ENCODE results near the gene AGAP1. TPM values are rescaled to one million over a fixed set of nuclear protein-coding genes. Genes with fewer than 3 reads are reported as not detected.

AGAP1 gene
- total RNA-seq, 1 donor from 2014 or later, result 33.4 TPM

DNA sequence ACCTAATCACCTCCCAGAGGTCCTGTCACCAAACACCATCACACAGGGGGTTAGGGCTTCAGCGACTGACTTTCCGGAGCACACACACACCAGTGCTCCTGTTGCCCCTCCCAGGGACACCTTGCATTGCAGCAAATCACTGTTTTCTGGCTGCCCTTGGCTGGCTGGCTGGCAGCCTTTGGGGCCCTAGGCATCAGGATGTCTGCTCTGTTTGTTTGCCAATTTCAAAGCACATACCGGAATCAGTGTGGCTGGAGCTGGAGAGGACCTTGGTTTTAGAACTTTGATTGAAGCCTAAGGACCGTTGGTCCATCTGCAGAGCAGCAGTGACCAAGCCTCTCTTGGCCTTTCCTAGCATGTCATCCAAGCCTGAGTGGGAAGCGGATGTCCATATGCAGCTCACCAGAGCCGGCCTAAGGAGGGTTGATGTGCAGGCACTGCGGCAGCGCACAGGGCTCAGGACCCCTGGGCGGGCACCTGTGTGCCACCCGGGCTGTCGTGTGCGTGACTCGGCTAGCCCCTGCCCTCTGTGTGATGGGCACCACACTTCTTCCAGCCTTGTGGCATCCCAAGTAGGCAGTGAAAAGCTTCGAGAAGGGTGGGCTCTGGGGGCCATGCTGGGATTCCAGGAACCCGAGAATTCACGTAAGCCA lies 612.2 kb downstream of the AGAP1 start:
- ATAC-seq, result no peak

DNA sequence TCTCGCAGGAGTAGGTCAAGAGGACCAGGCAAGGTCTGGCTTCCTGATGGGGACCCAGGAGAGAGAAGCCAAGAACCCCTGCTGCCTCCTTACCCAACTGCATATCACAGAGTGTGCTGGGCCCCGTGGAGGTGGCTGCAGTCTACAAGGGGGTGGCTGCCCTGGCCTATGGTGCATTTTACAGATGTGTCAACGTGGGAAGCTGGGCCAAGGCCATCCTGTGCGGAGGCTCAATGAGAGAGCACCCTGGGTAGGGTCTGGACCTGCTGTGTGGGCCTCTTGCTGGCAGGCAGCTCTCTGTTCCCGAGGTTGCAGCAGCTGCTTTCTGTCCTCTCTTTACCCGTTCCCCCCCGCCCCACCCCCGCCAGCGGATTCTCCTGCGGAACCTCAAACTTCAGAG lies 612.9 kb downstream of the AGAP1 start:
- DNase-seq (no peak), ATAC-seq (no peak)
- Histone ChIP-seq H3K27ac (no peak overlapping the region), H3K4me1 (peaks cover 4% of the 10 kb centered on the region), H3K9me3 (no peaks in the 10 kb centered on the region), H3K27me3 (no peaks in the 10 kb centered on the region), H3K4me3 (no peak overlapping the region), H3K36me3 (no peaks in the 10 kb centered on the region)
- intact Hi-C loops (cut with DNase I), result no loop called here
- TF ChIP-seq, protein P1, sequence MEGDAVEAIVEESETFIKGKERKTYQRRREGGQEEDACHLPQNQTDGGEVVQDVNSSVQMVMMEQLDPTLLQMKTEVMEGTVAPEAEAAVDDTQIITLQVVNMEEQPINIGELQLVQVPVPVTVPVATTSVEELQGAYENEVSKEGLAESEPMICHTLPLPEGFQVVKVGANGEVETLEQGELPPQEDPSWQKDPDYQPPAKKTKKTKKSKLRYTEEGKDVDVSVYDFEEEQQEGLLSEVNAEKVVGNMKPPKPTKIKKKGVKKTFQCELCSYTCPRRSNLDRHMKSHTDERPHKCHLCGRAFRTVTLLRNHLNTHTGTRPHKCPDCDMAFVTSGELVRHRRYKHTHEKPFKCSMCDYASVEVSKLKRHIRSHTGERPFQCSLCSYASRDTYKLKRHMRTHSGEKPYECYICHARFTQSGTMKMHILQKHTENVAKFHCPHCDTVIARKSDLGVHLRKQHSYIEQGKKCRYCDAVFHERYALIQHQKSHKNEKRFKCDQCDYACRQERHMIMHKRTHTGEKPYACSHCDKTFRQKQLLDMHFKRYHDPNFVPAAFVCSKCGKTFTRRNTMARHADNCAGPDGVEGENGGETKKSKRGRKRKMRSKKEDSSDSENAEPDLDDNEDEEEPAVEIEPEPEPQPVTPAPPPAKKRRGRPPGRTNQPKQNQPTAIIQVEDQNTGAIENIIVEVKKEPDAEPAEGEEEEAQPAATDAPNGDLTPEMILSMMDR (IDR thresholded peaks at IDR 0.05), result no peak

More for the DNA sequence above, 612.2 kb downstream of the AGAP1 start:
- no peak for DNase-seq
- H3K4me3 ChIP-seq, result no peak overlapping the region
- H3K9me3 ChIP-seq, result no peaks in the 10 kb centered on the region
- no peak overlapping the region for H3K27ac ChIP-seq
- no peaks in the 10 kb centered on the region for H3K36me3 ChIP-seq
- H3K27me3 ChIP-seq, result no peaks in the 10 kb centered on the region
- TF ChIP-seq, protein P1 (IDR thresholded peaks at IDR 0.05), result no peak
- H3K4me1 ChIP-seq, result peaks cover 4% of the 10 kb centered on the region
- intact Hi-C loops (cut with DNase I), result no loop called here

DNA sequence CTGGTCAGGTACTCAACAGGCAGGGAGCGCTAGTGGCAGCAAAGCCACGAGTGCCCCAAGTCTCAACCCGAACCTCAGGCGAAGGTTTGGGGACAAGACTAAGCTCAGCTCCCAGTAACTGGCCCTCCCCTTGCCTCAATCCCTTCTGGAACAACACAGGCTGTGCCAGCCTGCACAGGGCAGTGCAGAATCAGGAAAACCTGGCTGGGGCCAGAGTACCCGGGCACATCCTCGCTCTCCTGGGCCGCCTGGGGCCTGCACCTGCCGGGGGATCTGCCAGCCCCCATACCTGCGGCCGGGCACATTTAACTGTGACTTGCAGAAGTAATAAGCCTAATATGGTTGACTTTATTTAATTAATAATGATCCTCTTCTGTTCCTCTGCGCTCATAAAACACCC lies 613.7 kb downstream of the AGAP1 start:
- TF ChIP-seq, protein P1 (IDR thresholded peaks at IDR 0.05), result no peak
- Histone ChIP-seq H3K4me1 (peaks cover 4% of the 10 kb centered on the region), H3K4me3 (no peak overlapping the region), H3K27me3 (no peaks in the 10 kb centered on the region), H3K9me3 (no peaks in the 10 kb centered on the region), H3K27ac (no peak overlapping the region), H3K36me3 (no peaks in the 10 kb centered on the region)
- intact Hi-C loops (cut with DNase I), result no loop called here
- no peak for DNase-seq
- no peak for ATAC-seq

DNA sequence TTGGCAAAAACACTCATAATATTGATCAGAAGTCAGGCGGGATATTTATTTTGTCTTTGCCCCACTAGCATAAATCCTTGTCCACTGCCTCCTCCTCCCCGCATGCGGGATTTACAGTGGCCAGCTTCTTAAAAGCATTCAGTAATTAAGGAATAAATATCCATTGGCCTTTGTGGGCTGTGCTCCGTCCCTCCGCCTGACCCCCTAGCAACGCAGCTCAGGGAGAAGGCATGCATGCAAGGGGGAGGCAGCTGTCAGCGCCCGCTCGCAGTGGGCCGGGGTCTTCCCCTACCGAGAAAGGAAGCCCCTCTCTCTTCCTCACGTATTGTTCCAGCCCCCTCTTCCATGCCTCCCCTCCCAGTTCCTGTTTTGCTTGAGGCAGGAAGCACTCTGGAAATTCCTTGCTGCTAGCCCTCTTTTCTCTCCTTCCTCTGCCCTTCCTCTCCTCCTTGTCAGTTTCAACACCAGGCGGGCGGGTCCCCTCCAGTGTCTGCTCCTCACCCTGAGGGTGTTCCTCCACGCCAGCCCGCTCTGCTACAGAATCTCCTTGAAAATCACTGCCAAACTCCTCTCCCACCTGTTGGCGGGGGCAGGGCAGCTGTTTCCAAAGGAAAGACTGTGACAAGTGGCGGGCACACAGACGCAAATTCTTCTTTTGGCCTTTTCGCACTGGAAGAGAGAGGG lies 614.2 kb downstream of the AGAP1 start:
- no peak for DNase-seq
- no peaks in the 10 kb centered on the region for H3K36me3 ChIP-seq

DNA sequence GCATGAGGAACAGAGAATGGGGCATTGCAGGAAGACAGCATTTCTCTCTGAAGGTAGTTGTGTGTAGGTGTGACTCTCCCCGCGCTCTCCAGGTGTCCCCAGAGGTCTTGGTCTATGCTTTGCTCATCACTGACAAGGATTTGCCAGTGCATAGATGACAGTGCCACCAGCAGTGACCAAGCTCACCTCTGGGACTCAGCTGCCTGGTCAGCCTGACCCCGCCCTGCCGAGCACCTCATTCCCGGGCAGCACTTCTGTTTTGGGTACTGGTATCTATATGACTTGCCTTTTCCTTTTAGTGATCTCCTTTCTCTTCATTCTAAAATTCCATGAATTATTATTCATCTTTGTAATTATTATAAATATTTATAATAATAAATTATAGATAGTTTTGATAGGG lies 615.2 kb downstream of the AGAP1 start:
- DNase-seq, result no peak
- Histone ChIP-seq H3K4me3 (no peak overlapping the region), H3K4me1 (peaks cover 4% of the 10 kb centered on the region), H3K9me3 (no peaks in the 10 kb centered on the region), H3K36me3 (no peaks in the 10 kb centered on the region), H3K27ac (no peak overlapping the region), H3K27me3 (no peaks in the 10 kb centered on the region)
- TF ChIP-seq, protein P1 (IDR thresholded peaks at IDR 0.05), result no peak
- intact Hi-C loops (cut with DNase I), result no loop called here
- ATAC-seq, result no peak

More for the DNA sequence above, 614.2 kb downstream of the AGAP1 start:
- H3K9me3 ChIP-seq, result no peaks in the 10 kb centered on the region
- peaks cover 4% of the 10 kb centered on the region for H3K4me1 ChIP-seq
- H3K27me3 ChIP-seq, result no peaks in the 10 kb centered on the region
- intact Hi-C loops (cut with DNase I), result no loop called here
- no peak overlapping the region for H3K27ac ChIP-seq
- H3K4me3 ChIP-seq, result no peak overlapping the region
- ATAC-seq, result no peak
- TF ChIP-seq, protein P1 (IDR thresholded peaks at IDR 0.05), result no peak
